GM18502 (cell line): ENCODE results near the gene SFMBT1.

ENCODE experiments used
- ATAC-seq: cut with Tn5 transposase; IDR thresholded peaks from one replicate; pipeline ENCODE4 v1.9.1; 2021; ENCODE audit warnings: mild to moderate bottlenecking; ENCODE audit not compliant: unreplicated experiment, poor library complexity

The SFMBT1 gene

DNA sequence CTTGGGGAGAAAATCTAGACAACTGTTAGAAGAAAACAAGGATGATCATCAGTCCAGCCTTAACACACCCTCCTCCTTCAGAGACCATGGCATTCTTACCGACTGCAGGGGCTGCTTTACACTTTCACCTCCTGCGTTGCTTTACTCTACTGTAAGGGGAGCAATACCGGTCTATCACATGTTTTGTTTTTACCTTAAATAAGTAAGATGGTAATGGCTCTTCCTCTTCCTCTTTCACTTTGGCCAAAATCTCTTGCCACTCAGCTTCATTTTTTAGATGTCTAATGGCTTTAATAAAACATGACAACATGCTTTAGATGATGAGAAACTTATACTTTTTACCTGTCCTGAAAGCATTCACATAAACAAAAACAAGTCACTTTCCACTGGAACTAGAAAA lies 115.1 kb downstream of the SFMBT1 start:
- no peak for ATAC-seq

DNA sequence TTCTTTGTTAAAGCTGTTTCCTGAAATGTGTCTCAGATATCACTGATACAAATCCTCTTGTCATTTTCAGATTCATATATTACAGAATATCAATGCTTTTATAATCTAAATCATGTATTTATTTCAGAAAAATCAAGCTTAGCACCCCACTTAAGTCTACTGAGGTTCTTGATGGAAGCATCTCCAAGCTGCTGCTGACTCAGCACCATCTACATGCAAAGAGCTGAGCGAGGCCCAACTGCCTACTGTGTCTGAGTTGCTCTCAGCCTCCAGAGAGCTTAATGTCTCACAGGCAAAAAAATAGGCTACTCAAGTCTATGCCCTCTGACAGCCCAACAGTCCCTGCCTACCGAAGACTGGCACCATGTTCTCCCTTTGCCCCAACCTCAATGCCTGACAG lies 119.3 kb downstream of the SFMBT1 start:
- no peak for ATAC-seq

GRCh38 chr3:52925405-52926313 lies 120.2 kb downstream of the SFMBT1 start:
- ATAC-seq: no peak

GRCh38 chr3:52923963-52924362 lies 121.9 kb downstream of the SFMBT1 start:
- ATAC-seq: no peak

- no peak for ATAC-seq
These were observed 125.0 kb downstream of the SFMBT1 start for GRCh38 chr3:52920841-52921240.

GRCh38 chr3:52917044-52917443 lies 128.8 kb downstream of the SFMBT1 start:
- no peak for ATAC-seq

DNA sequence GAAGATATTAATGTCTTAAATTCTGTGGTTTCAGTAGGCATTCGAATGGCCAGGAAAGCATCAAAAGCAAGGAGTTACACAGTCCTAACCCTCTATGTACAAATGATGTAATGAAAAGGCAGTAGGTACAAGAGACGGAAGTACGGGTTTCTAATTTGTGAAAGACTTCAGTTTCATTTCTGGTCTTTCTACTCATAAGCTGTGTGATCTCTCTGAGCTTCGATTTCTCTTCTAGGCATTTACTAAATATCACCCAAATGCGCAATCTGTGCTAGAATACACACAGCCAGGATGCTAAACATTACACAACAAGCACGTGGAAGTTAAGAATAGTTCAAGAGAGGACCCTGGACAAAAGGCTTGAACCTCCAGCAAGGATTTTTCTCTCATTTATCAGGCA lies 130.6 kb downstream of the SFMBT1 start:
- no peak for ATAC-seq

DNA sequence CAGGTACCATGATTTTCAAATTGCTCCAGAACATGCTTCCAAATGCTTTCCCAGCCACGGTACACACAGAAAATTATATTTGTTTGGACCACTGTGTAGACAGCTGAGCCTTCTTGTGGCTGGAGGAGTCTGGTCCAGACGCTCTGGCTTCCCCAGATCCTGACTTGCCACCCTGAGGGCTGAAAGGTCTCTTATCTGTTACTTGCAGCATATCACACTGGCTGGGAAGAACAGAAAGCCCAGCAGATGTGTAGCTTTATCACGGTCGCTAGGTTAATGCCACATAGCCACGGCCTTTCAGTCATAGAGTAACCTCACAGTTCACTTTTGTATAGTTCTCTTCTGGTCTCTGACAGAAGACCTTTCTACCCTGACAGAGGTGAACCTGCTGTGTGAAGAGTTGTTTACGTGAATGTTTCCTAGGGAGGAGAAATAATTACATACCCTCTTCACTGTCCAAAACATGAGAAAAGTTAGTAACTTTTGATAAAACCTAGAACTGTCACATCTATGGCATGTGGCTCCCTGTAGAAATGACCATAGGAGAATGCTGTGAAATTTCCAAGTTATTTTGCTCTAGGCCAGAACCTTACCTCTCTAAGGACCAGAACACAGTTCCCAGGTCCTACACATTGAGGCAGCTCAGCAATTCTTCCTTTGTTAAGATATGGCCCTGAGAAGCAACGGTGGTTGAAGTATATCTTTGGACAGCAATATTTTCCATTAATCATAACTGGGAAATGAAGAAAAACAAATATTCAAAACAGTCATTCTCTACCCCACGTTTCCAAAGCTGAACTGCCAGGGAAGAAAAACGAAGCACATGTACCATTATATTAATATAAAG lies 132.8 kb downstream of the SFMBT1 start:
- no peak for ATAC-seq

DNA sequence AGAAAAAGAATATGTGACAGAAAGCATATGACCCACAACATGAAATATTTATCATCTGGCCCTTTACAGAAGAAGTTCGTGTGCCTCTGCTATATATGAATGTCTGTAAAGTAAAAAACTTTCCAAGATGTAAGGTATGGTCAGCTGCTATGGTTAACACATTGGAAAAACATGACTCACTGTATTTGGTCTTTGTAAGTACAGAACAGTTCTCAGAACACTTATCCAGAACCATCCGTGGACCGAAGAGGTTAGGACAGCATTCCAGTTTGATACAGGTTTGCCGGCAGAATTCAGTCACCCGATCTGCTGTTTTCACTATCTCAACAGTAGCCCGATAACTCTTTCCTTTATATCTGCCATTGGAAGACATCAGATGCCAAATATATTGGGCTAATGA lies 135.1 kb downstream of the SFMBT1 start:
- no peak for ATAC-seq

- no peak for ATAC-seq
These were observed 138.4 kb downstream of the SFMBT1 start for GRCh38 chr3:52907497-52907896.

- ATAC-seq: no peak
These were observed 141.3 kb downstream of the SFMBT1 start for GRCh38 chr3:52904552-52904951.

GRCh38 chr3:52904000-52904399 lies 141.9 kb downstream of the SFMBT1 start:
- no peak for ATAC-seq

- ATAC-seq: peak; percentile 95
These were observed 148.4 kb downstream of the SFMBT1 start, which contains the start of gene STIMATE for GRCh38 chr3:52897130-52898122. STIMATE (minus strand) TSS chr3:52897548; CDS start chr3:52897450, 98 bp downstream.

DNA sequence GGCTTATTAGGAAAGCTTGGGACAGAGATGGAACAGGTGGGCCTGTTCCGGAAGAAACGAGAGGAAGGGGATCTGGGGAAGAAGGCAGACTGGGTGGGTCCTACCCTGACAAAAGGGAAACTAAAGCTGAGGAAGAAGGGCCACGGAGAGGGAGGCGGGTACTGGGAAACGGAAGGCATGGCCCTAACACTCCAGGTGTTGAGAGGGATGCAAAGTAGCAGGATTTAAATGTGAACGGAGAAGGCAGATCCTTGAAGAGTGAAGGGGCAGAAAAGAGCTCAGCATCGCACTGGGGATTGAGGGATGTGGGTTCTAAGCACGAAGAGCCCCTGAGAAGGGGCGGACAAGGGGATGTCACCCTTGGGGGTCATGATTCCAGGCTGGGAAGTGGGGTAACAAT lies 149.3 kb downstream of the SFMBT1 start:
- no peak for ATAC-seq

DNA sequence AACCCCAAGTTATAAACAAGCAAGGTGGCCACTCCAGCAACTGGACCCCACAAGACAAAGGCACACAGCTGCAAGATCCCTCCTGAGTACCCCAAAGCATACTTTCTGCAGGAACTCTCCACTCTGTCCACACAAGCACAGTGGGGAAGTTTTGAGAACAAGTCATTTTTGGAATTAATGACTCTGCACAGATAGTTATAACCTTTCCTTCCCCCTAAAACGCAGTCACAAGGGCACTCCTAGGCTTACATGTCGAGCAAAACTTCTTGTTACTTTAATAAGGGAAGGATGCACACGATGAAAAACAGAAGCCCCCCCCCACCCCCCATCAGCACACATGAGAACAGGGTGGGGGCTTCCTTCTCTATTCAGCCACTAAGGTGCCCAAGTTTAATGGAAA lies 149.7 kb downstream of the SFMBT1 start:
- ATAC-seq: no peak

GRCh38 chr3:52895418-52895817 lies 150.5 kb downstream of the SFMBT1 start:
- no peak for ATAC-seq

- ATAC-seq: no peak
These were observed 151.1 kb downstream of the SFMBT1 start for GRCh38 chr3:52894756-52895155.

GRCh38 chr3:52893723-52894122 lies 152.2 kb downstream of the SFMBT1 start:
- ATAC-seq: no peak

DNA sequence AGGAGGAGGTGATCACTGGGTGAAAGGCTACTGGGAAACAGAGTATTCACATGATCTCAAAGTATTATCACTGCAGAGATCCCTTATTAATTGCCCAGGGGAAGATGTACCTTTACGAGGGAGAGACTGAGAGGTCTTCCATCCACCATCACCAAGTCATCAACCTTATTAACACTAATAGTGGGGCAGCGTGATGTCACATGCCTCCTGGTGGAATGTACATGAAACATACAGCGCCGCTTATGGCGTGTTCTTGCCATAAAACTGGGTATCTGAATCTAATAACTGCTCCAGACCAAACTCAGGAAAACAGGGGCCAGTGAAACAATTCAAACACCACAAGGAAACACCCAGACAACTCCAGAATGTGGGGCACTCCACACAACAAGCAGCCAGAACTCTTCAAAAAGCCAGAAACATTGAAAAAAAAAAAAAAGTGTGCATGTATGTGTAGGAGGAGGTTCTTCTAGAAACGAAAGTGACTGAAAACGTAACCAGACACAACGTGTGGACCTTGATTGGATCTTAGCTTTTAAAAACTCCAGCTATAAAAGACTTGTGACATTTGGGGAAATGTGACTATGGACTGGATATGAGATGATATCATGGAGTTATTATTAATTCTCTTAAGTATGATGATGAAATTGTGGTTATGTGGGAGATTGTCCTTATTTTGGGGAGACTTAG lies 153.1 kb downstream of the SFMBT1 start:
- no peak for ATAC-seq

GRCh38 chr3:52892290-52892624 lies 153.6 kb downstream of the SFMBT1 start:
- ATAC-seq: no peak
